Sigmoid colon (tissue), 4 donors: ENCODE measurements around the gene SPINK4.

ENCODE experiments used
- CTCF ChIP-seq, 4 experiments: fragments of 450-650 bp in 3 of 4; fragments of 200-600 bp in 1 of 4; IDR thresholded peaks; one replicate each; pipeline ENCODE4 v1.5.1; 2016 to 2019; ENCODE audit warnings: antibody characterized with exemption in 4 of 4, mild to moderate bottlenecking in 3 of 4, moderate library complexity in 2 of 4
- EP300 ChIP-seq, 4 donors: sonication (generic); formaldehyde crosslinking; IDR thresholded peaks; one replicate each; pipeline ENCODE4 v1.6.1; 2017; ENCODE audit warnings: antibody characterized with exemption in 4 of 4
- POLR2AphosphoS5 ChIP-seq, 4 donors: sonication (generic); formaldehyde crosslinking; IDR thresholded peaks; one replicate each; pipeline ENCODE4 v1.6.1; 2017; ENCODE audit warnings: antibody characterized with exemption in 4 of 4

- TF ChIP-seq CTCF (IDR thresholded peaks at IDR 0.05) (no peak), EP300 (IDR thresholded peaks at IDR 0.05) (no peak), POLR2AphosphoS5 (IDR thresholded peaks at IDR 0.05) (no peak)
Measured at GRCh38 chr9:33210006-33210715, 29.8 kb upstream of the SPINK4 start.
